Small intestine (tissue), 7 donors: ENCODE measurements around the gene CDCA3. TPM values are rescaled to one million over a fixed set of nuclear protein-coding genes. Genes with fewer than 3 reads are reported as not detected.
"Not testable (repeated sequence)": the region's sequence is repeated elsewhere in the genome, so short reads cannot be mapped to it uniquely, and the experiment has no call there.

Source experiments
- DNase-seq, 2 donors: peaks; one replicate each; pipeline versions ENCODE4 v3.0.0 to v3.0.0-alpha.2; 2013
- FAIRE-seq: peaks from 2 replicates; lab custom pipeline; 2012; peaks lifted over from hg19 to GRCh38; lab: Jason Lieb, UNC
- H3K27ac ChIP-seq, 3 donors: one replicate each; pipeline ENCODE4 v1.5.1; 2013; ENCODE audit warnings: low read length in 2 of 3, mild to moderate bottlenecking in 2 of 3, control low read depth in 1 of 3, inconsistent platforms in 1 of 3, low read depth in 1 of 3, moderate library complexity in 1 of 3
- H3K27me3 ChIP-seq, 3 donors: one replicate each; pipeline ENCODE4 v1.6.1; 2013; ENCODE audit warnings: low read length in 3 of 3, inconsistent platforms in 1 of 3; ENCODE audit not compliant: control insufficient read depth in 3 of 3, insufficient read depth in 3 of 3
- H3K36me3 ChIP-seq, 3 donors: one replicate each; pipeline ENCODE4 v1.6.1; 2013; ENCODE audit warnings: low read length in 3 of 3, inconsistent platforms in 1 of 3, low read depth in 1 of 3, mild to moderate bottlenecking in 1 of 3, moderate library complexity in 1 of 3; ENCODE audit not compliant: control insufficient read depth in 3 of 3, insufficient read depth in 2 of 3
- H3K4me1 ChIP-seq, 3 donors: one replicate each; pipeline ENCODE4 v1.6.1; 2013; ENCODE audit warnings: low read length in 2 of 3, inconsistent platforms in 1 of 3, low read depth in 1 of 3, mild to moderate bottlenecking in 1 of 3, moderate library complexity in 1 of 3; ENCODE audit not compliant: control insufficient read depth in 3 of 3, insufficient read depth in 2 of 3
- H3K4me3 ChIP-seq, 3 donors: one replicate each; pipeline ENCODE4 v1.5.1; 2013; ENCODE audit warnings: low read length in 3 of 3, control low read depth in 1 of 3, inconsistent platforms in 1 of 3, low read depth in 1 of 3, mild to moderate bottlenecking in 1 of 3, moderate library complexity in 1 of 3
- H3K9me3 ChIP-seq, 2 donors: one replicate each; pipeline ENCODE4 v1.6.1; 2013; ENCODE audit warnings: low read depth in 1 of 2, low read length in 1 of 2; ENCODE audit not compliant: control insufficient read depth in 2 of 2, insufficient read depth in 1 of 2
- WGBS, 3 donors: extraction: QIAGEN DNeasy Blood & Tissue Kit; methylation state at CpG; one replicate each; pipeline ENCODE4 v1.1.7; 2013; 5-methylcytosine and 5-hydroxymethylcytosine counted together
- polyA plus RNA-seq, 4 donors: library from polyadenylated mRNA; stranded (reverse) in 3 of 4; unstranded in 1 of 4; fragments of 200-250 nt in 3 of 4; fragments of 120-200 nt in 1 of 4; gene quantifications; one replicate each; pipeline versions ENCODE4 v1.2.1 to v1.2.3, GENCODE V29; 2013
- donor health status: healthy with polysubstance abuse.
- donor health status: control.
- donor health status: control.
- donor health status: Bipolar disorder and iron deficiency.
- donor health status: healthy.

The CDCA3 gene
- polyA plus RNA-seq, 4 donors: 30.3 to 99.1 (median 49.0) TPM

DNA sequence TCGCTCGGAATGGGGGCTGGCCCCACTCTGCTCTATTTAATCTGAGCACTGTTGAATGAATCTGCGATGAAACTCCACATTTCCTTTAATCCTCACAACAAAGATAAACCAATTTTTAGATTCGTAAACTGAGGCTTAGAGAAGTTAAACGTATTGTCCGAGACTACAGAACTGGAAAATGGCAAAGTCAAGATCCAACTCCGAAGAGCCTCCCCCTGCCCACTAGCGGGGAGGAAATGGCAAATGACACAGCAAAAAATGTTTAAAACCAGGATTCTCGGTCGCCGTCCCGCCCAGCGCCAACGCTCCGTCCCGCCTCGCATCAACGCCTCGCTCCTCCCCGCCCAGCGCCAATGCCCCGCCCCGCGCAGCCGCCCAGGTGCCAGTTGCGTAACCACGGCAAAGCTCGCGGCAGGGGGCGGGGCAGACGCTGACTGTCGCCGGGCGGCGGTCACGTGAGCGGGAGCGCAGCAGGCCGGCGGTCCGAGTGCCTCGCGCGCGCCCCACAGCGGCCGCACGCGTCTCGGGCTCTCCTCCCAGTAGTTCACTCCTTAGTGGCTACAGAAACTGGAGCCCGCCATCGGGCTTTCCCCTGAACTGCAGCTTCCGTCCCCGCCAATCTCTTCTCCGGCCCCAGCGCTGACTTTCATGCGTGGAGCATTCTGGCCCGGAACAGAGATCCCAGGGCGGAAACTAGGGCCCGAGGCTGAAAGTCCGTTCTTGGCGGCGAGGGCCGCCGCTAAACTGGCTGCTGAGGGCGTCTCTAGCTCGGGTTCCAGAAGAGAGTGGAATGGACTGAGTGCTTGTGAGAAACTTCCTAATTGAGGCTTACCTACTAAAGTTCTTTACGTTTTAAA lies 39.9 kb upstream of the CDCA3 start:
- Histone ChIP-seq H3K4me3 (peak overlapping the region; percentile 5 to 73 (median 51)), H3K27ac (peak overlapping the region; percentile 86 to 98 (median 98)), H3K9me3 (no peaks in the 10 kb centered on the region), H3K4me1 (peaks cover 0 to 14% (median 0%) of the 10 kb centered on the region in 3 donors), H3K27me3 (no peaks in the 10 kb centered on the region), H3K36me3 (no peaks in the 10 kb centered on the region)
- 1% methylated on average over 67 to 68 of the region's 68 CpGs for WGBS, 3 donors
- DNase-seq: peak; percentile 95 to 99
- FAIRE-seq: no peak

DNA sequence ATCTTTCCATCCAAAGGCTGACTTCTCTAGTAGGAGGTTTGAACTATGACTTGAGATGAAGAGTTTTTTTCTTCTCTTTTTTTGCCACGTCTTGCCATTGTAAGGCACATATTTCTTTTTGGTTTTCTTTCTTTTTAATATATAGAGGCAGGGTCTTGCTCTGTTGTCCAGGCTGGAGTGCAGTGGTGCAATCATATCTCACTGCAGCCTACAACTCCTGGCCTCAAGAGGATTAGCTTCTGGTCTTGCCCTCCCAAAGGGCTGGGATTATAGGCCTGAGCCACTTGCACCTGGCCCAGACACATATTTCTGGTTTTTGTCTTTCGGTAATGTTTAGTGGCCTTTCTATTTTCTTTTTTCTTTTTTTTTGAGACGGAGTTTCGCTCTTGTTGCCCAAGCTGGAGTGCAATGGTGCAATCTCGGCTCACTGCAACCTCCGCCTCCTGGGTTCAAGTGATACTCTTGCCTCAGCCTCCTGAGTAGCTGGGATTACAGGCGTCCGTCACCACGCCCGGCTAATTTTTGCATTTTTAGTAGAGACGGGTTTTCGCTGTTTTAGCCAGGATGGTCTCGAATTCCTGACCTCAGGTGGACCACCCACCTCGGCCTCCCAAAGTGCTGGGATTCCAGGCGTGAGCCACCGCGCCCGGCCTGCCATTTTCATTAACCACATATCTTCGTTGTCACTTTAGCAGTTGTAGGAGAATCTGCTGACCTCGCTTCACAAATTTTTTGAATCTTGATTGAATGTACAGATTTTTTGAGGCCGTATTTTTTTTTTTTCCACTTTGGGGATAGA lies 38.9 kb upstream of the CDCA3 start:
- H3K36me3 ChIP-seq, H3K27me3 ChIP-seq, H3K9me3 ChIP-seq, H3K4me3 ChIP-seq, FAIRE-seq, DNase-seq: not testable (repeated sequence)
- WGBS, 3 donors: 94 to 98% (median 95%) methylated on average over 21 of the region's 21 CpGs
- Histone ChIP-seq H3K4me1 (peaks cover 0 to 14% (median 0%) of the 10 kb centered on the region in 3 donors), H3K27ac (peak overlapping the region in 1 of 3 donors; percentile 84)

DNA sequence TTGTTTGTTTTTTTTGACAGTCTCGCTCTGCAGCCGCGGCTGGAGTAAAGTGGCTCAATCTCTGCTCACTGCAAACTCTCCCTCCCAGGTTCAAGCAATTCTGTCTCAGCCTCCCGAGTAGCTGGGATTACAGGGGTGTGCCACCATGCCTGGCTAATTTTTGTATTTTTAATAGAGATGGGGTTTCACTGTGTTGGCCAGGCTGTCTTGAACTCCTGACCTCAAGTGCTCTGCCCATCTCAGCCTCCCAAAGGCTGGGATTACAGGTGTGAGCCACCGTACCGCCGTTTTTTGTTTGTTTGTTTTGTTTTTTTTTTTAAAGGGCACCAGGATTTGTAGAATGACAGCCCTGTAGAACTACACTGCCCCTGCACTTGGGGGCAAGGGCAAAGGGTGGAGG lies 37.7 kb upstream of the CDCA3 start:
- DNase-seq, H3K36me3 ChIP-seq, FAIRE-seq, H3K27ac ChIP-seq, H3K4me3 ChIP-seq, H3K9me3 ChIP-seq, H3K27me3 ChIP-seq: not testable (repeated sequence)
- WGBS, 3 donors: 70 to 79% (median 72%) methylated on average over 7 of the region's 7 CpGs
- H3K4me1 ChIP-seq: peaks cover 0 to 14% (median 0%) of the 10 kb centered on the region in 3 donors

DNA sequence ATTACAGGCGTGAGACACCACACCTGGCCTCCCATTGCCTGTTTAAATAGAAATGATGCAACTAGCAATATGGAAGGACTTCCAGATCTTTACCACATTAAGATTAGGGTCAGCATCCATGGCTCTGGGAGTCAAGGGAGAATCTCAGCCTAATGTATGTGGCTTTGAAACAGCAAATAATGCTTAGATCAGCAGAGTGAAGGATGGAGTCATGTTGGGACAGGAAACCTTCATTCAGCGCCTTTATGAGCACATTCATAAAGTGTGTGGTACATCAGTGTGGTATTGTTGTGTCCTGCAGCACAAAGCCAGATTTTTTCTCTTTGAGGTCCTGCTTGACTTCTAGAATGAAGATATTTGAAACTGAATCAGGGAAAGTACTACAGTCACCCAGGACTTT lies 37.3 kb upstream of the CDCA3 start:
- Histone ChIP-seq H3K9me3 (no peaks in the 10 kb centered on the region), H3K27ac (no peak overlapping the region), H3K4me1 (peaks cover 0 to 14% (median 0%) of the 10 kb centered on the region in 3 donors), H3K4me3 (no peak overlapping the region), H3K27me3 (no peaks in the 10 kb centered on the region), H3K36me3 (peaks cover 0 to 13% (median 0%) of the 10 kb centered on the region in 3 donors)
- DNase-seq (no peak), FAIRE-seq (no peak)
- WGBS, 3 donors: 85 to 89% (median 85%) methylated on average over 2 of the region's 2 CpGs

DNA sequence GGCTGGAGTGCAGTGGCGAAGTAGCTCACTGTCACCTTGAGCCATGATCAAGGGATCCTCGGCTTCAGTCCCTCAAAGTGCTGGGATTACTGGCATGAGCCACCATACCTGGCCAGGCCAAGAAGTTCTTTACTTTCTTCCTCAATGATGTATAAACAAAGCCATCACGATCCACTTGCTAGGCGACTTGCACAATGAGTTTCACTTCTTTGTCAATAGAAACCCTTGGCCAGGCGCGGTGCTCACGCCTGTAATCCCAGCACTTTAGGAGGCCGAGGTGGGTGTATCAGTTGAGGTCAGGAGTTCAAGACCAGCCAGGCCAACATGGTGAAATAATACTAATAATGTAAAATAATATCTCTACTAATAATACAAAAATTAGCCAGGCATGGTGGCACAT lies 36.4 kb upstream of the CDCA3 start:
- no peak overlapping the region for H3K4me3 ChIP-seq
- FAIRE-seq (no peak), DNase-seq (peak; percentile 40 to 73)
- H3K4me1 ChIP-seq: peaks cover 0 to 14% (median 0%) of the 10 kb centered on the region in 3 donors
- peaks cover 0 to 13% (median 0%) of the 10 kb centered on the region in 3 donors for H3K36me3 ChIP-seq
- H3K27me3 ChIP-seq: no peaks in the 10 kb centered on the region
- WGBS, 3 donors: 46 to 68% (median 58%) methylated on average over 8 of the region's 8 CpGs
- H3K27ac ChIP-seq: peak overlapping the region in 1 of 3 donors; percentile 79
- H3K9me3 ChIP-seq: no peaks in the 10 kb centered on the region

DNA sequence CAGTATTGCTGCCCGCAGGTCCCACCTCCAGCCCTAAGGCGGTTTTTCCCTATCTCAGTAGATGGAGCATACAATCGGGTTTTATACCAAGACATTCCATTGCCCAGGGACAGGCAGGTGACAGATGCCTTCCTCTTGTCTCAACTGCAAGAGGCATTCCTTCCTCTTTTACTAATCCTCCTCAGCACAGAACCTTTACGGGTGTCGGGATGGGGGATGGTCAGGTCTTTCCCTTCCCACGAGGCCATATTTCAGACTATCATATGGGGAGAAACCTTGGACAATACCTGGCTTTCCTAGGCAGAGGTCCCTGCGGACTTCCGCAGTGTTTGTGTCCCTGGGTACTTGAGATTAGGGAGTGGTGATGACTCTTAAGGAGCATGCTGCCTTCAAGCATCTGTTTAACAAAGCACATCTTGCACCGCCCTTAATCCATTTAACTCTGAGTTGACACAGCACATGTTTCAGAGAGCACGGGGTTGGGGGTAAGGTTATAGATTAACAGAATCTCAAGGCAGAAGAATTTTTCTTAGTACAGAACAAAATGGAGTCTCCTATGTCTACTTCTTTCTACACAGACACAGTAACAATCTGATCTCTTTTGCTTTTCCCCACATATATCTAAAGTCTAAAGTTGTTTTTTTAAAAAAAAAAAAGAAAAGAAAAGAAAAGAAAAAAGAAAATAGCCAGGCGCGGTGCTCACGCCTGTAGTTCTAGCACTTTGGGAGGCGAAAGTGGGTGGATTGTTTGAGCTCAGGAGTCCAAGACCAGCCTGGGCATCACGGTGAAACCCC lies 35.3 kb upstream of the CDCA3 start:
- H3K27ac ChIP-seq: peak overlapping the region in 1 of 3 donors; percentile 79
- peaks cover 0 to 10% (median 0%) of the 10 kb centered on the region in 3 donors for H3K4me1 ChIP-seq
- WGBS, 3 donors: 46 to 65% (median 63%) methylated on average over 11 to 12 of the region's 15 CpGs
- peaks cover 0 to 13% (median 0%) of the 10 kb centered on the region in 3 donors for H3K36me3 ChIP-seq
- not testable (repeated sequence) for H3K9me3 ChIP-seq, H3K4me3 ChIP-seq, DNase-seq, H3K27me3 ChIP-seq, FAIRE-seq

DNA sequence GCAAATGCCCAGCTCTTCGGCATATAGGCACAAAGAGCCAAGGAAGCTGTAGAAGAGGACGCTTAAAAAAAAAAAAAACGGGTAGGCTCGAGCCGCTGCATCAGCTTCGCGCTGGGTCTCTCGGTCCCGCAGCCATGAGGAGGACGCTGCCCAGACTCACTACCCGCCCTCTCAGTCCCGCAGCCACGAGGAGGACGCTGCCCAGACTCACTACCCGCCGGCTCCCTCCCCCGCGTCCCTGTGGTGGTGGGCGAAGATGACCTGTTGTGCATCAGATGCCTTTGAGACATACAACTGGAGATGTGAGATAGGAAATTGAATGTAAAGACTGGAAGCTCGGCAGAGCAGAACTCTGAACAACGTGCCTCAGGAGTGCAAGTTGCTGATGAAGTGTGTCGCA lies 33.5 kb upstream of the CDCA3 start:
- Histone ChIP-seq H3K27me3 (no peaks in the 10 kb centered on the region), H3K4me1 (peaks cover 0 to 18% (median 0%) of the 10 kb centered on the region in 3 donors), H3K36me3 (peaks cover 0 to 13% (median 0%) of the 10 kb centered on the region in 3 donors), H3K27ac (no peak overlapping the region), H3K9me3 (no peaks in the 10 kb centered on the region), H3K4me3 (no peak overlapping the region)
- 78 to 89% (median 83%) methylated on average over 22 of the region's 22 CpGs for WGBS, 3 donors
- DNase-seq: no peak
- FAIRE-seq: no peak
